ENCODE measurements around the gene ACD. TPM values are rescaled to one million over a fixed set of nuclear protein-coding genes. Genes with fewer than 3 reads are reported as not detected.

ACD gene
- total RNA-seq, 1 donor from 2014 or later = 38.8 TPM

- peaks cover 12% of the 10 kb centered on the region for H3K27me3 ChIP-seq
- intact Hi-C loops (cut with DNase I) = no loop called here
- TF ChIP-seq POLR2AphosphoS5 (IDR thresholded peaks at IDR 0.05; ENCODE audit: insufficient read depth in 1 of 2, low read depth in 1 of 2) (no peak), POLR2A (IDR thresholded peaks at IDR 0.05) (no peak)
- TF ChIP-seq, protein P1, sequence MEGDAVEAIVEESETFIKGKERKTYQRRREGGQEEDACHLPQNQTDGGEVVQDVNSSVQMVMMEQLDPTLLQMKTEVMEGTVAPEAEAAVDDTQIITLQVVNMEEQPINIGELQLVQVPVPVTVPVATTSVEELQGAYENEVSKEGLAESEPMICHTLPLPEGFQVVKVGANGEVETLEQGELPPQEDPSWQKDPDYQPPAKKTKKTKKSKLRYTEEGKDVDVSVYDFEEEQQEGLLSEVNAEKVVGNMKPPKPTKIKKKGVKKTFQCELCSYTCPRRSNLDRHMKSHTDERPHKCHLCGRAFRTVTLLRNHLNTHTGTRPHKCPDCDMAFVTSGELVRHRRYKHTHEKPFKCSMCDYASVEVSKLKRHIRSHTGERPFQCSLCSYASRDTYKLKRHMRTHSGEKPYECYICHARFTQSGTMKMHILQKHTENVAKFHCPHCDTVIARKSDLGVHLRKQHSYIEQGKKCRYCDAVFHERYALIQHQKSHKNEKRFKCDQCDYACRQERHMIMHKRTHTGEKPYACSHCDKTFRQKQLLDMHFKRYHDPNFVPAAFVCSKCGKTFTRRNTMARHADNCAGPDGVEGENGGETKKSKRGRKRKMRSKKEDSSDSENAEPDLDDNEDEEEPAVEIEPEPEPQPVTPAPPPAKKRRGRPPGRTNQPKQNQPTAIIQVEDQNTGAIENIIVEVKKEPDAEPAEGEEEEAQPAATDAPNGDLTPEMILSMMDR (IDR thresholded peaks at IDR 0.05) = no peak
These were observed 7.4 kb downstream of the ACD start for GRCh38 chr16:67652578-67653127.

DNA sequence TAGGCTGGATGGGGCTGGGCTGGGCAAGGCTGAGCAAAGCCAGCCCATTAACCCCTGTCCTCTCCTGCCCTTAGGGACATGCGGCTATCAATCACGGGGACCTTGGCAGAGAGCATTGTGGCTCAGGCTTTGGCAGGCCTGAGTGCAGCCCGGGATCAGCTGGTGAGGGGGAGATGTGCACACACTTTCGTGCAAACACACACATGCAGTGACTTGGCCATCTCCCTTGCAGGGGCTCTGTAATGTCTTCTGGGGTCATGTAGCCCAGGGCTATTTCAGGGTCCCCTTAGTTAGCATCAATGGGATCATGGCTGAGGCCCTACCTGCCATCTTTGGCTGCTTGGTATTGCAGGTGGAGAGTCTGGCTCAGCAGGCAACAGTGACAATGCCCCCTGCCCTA, 8.2 kb downstream of the ACD start:
- Histone ChIP-seq H3K4me3 (no peak overlapping the region), H3K27ac (no peak overlapping the region), H3K4me1 (peaks cover 25% of the 10 kb centered on the region), H3K36me3 (peaks cover 0 to 2% of the 10 kb centered on the region in 2 donors), H3K27me3 (peaks cover 12% of the 10 kb centered on the region), H3K9me3 (no peaks in the 10 kb centered on the region)
- TF ChIP-seq POLR2A (IDR thresholded peaks at IDR 0.05) (no peak), POLR2AphosphoS5 (IDR thresholded peaks at IDR 0.05; ENCODE audit: insufficient read depth in 1 of 2, low read depth in 1 of 2) (no peak)
- TF ChIP-seq, protein P1 (IDR thresholded peaks at IDR 0.05) = no peak
- intact Hi-C loops (cut with DNase I) = no loop called here
- DNase-seq (ENCODE audit: extremely low spot score in 2 of 2) = no peak

More at GRCh38 chr16:67652578-67653127, 7.4 kb downstream of the ACD start:
- no peak for DNase-seq (ENCODE audit: extremely low spot score in 2 of 2)
- H3K36me3 ChIP-seq = peaks cover 0 to 10% of the 10 kb centered on the region in 2 donors
- H3K9me3 ChIP-seq = no peaks in the 10 kb centered on the region
- H3K27ac ChIP-seq = no peak overlapping the region
- H3K4me3 ChIP-seq = peak overlapping the region; percentile 21 to 38
- peaks cover 25% of the 10 kb centered on the region for H3K4me1 ChIP-seq

- Histone ChIP-seq H3K36me3 (no peaks in the 10 kb centered on the region), H3K9me3 (no peaks in the 10 kb centered on the region), H3K4me3 (no peak overlapping the region), H3K27me3 (peaks cover 12% of the 10 kb centered on the region), H3K4me1 (peaks cover 25% of the 10 kb centered on the region), H3K27ac (no peak overlapping the region)
- no peak for DNase-seq (ENCODE audit: extremely low spot score in 2 of 2)
- TF ChIP-seq POLR2A (IDR thresholded peaks at IDR 0.05) (no peak), POLR2AphosphoS5 (IDR thresholded peaks at IDR 0.05; ENCODE audit: insufficient read depth in 1 of 2, low read depth in 1 of 2) (no peak)
- TF ChIP-seq, protein P1 (IDR thresholded peaks at IDR 0.05) = no peak
- intact Hi-C loops (cut with DNase I) = no loop called here
These were observed 9.0 kb downstream of the ACD start for GRCh38 chr16:67651039-67651438.

- Histone ChIP-seq H3K4me3 (no peak overlapping the region), H3K9me3 (no peaks in the 10 kb centered on the region), H3K4me1 (peaks cover 34% of the 10 kb centered on the region), H3K36me3 (no peaks in the 10 kb centered on the region), H3K27ac (no peak overlapping the region), H3K27me3 (peaks cover 17% of the 10 kb centered on the region)
- no peak for TF ChIP-seq POLR2AphosphoS5 (IDR thresholded peaks at IDR 0.05; ENCODE audit: insufficient read depth in 1 of 2, low read depth in 1 of 2)
- TF ChIP-seq, protein P1 (IDR thresholded peaks at IDR 0.05) = no peak
- intact Hi-C loops (cut with DNase I) = no loop called here
- DNase-seq (ENCODE audit: extremely low spot score in 2 of 2) = no peak
These were observed 10.0 kb downstream of the ACD start for GRCh38 chr16:67650023-67650422.

- Histone ChIP-seq H3K4me3 (no peak overlapping the region), H3K36me3 (no peaks in the 10 kb centered on the region), H3K27ac (no peak overlapping the region), H3K4me1 (peaks cover 39% of the 10 kb centered on the region), H3K27me3 (peaks cover 17% of the 10 kb centered on the region), H3K9me3 (no peaks in the 10 kb centered on the region)
- intact Hi-C loops (cut with DNase I) = no loop called here
- DNase-seq (ENCODE audit: extremely low spot score in 2 of 2) = no peak
- TF ChIP-seq POLR2AphosphoS5 (IDR thresholded peaks at IDR 0.05; ENCODE audit: insufficient read depth in 1 of 2, low read depth in 1 of 2) = no peak
- TF ChIP-seq, protein P1 (IDR thresholded peaks at IDR 0.05) = no peak
- TF ChIP-seq POLR2A (IDR thresholded peaks at IDR 0.05) = no peak
These were observed 10.5 kb downstream of the ACD start for GRCh38 chr16:67649494-67649931.
